ENCODE data around the gene ANXA8.
"Not testable (repeated sequence)": the region's sequence is repeated elsewhere in the genome, so short reads cannot be mapped to it uniquely, and the experiment has no call there.

Gene ANXA8

DNA sequence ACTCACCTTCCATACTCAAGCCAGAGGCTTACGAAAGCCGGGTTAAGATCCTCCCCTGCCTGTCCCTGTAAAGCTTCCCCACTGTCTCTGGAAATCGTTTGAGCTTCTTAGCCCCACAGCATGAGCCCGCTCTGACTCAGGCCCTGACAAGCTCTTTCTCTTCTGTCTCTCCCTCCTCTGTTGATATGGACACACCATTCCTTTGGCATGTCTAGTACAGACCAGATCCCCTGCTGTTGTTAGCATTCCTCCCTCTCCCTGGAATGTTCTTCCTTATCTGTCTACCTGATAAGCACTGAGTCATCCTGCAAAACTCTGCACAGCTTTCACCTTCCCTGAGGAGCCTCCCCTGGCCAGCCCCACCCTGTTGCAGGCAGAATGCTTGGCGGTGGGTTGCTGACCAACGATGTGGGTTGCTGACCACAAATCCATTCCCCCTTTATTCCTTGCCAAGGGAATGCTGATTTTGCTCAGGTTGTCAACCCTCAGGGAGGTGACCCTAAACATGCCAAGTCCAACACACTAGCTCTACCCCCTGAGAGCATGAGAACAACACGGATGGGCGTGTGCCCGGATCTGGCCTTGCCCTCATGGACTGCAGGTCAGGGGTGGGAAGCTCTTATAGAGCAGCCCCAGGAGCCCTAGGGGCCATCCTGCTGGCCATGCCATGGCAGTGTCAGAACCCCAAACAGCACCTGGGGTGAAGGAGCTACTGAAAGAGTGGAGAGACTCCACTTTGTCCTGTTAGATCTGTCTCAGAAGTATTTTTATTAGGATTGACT is 21.1 kb downstream of the ANXA8 start:
- not testable (repeated sequence) for DNase-seq (ENCODE audit: low read depth)

DNA sequence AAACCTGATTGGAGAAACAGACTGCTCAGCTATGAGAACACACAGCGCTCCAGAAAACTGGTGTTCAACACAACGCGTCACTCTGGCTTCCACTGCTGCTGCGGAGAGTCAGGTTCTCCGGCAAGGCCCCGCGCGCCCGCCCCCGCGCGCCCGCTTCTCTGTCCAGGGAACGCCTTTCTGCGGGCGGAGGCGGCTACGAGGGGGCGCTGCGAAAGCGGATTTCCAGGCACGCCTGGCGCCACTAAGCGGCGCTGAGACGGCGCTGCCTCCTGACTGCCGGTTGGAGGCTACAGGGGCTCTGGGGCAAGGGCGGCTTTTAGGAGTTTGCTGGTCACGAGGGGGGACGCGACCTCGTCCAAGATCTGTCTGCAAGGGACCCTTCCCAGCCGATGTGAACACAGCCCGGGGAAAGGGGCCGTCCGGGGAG is 22.6 kb downstream of the ANXA8 start:
- DNase-seq (ENCODE audit: low read depth) = not testable (repeated sequence)

GRCh38 chr10:47458466-47459154 is 25.3 kb downstream of the ANXA8 start:
- no peak for DNase-seq (ENCODE audit: low read depth)

GRCh38 chr10:47457826-47458225 is 26.1 kb downstream of the ANXA8 start:
- no peak for DNase-seq (ENCODE audit: low read depth)

- DNase-seq (ENCODE audit: low read depth) = no peak
Observed at GRCh38 chr10:47457528-47457820, 26.4 kb downstream of the ANXA8 start.

GRCh38 chr10:47456794-47457527 is 27.0 kb downstream of the ANXA8 start:
- DNase-seq (ENCODE audit: low read depth) = no peak

DNA sequence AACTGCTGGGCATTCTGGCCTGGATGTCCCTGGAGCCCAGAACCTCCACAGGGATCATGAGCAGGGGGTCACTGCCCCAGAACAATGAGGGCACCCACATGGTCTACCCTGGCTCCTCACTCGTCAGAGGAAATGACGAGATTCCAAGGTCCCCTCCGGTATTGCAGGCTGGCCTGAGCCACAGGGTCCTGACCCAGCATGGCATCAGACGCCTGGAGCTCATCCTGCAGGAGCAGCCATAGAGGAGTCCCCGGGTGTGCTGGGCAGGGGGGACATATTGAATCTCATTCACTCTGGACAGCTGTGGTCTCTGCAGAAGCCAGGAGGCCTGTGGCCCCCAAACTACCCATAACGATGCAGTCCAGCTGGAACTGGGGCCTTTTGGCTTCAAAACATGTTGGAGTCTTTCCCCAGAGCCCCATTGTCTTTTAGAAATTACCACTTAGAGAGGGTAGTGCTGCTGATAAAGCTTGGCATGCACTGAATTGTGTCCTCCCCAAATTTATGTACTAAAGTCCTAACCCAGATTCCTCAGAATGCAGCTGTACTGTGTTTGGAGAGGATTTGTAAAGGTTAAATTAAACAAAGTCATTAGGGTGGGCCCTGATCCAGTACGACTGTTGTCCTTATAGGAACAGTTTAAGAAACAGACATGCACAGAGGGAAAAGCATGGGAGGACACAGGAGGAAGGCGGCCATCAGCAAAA is 27.7 kb downstream of the ANXA8 start:
- no peak for DNase-seq (ENCODE audit: low read depth)

DNA sequence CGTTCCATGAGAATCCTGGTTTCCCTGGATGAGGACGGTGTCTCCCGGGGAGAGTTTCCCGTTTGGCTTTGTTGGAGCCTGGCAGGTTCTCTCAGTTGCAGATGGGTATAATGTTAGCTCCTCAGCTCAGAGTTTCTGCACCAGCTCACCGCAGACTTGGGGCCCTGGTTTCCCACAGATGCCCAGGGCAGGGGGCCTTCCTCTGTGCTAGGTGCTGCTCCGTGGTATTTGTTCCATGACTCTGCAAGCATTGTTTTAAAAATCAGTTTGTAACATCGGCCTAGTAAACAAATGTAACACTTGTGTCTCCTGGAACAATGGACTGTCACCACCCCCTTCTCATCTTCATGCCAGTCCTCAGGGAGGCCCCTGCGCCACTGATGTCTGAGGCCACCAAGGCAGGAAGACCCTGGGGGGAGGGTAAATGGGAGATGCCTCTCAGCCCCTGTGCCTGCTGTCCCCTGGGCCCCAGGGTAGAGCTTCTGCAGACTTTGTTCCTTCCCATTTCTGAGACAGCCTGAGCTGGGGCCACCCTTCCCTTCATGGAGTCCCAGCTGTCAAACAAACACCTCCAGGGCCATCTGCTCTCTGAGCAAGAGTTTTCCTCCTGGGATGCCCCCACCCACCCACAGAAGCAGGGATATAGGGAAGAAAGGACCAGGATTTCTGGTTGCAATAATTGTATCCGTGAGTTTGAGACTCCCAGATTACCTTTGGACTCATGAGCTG is 28.4 kb downstream of the ANXA8 start:
- not testable (repeated sequence) for DNase-seq (ENCODE audit: low read depth)

GRCh38 chr10:47454780-47455058 is 29.2 kb downstream of the ANXA8 start:
- DNase-seq (ENCODE audit: low read depth) = no peak

GRCh38 chr10:47454008-47454779 is 29.7 kb downstream of the ANXA8 start:
- DNase-seq (ENCODE audit: low read depth) = no peak

DNA sequence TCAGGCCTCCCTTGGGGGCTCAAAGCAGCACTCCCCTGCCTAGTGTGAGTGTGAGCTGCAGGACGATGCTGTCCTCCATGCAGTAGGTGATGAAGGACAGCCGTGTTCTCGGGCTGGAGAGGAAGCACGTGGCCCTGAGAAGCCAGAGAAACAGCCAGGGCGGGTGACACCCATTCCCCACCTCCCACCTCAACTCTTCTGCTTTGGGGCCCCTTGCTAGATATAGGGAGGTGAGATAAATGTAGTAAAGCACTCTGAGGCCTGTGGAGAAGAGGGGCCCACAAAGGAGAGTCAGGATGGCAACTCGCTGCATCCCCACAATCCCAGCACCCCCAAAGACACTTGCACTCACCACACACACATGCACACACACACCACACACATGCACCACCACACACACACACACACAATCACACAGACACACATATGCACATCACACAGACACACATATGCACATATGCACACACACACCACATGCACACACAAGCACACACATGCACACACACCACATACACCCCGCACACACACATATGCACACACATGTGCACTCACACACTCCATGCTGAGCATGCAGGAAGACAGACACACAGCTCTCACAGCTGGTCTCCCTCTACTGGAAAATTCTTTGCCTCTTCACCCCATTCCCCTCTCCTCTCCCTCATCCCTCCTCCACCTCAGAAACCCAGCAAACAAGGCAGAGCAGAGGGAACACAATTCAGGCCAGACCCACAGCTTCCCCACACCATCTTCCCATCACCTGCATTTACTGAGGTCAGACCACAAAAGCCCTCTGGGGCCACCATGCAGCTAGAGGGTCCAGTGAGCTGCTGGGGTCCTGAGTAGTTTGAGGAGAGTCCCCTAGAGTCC is 30.5 kb downstream of the ANXA8 start:
- no peak for DNase-seq (ENCODE audit: low read depth)

DNA sequence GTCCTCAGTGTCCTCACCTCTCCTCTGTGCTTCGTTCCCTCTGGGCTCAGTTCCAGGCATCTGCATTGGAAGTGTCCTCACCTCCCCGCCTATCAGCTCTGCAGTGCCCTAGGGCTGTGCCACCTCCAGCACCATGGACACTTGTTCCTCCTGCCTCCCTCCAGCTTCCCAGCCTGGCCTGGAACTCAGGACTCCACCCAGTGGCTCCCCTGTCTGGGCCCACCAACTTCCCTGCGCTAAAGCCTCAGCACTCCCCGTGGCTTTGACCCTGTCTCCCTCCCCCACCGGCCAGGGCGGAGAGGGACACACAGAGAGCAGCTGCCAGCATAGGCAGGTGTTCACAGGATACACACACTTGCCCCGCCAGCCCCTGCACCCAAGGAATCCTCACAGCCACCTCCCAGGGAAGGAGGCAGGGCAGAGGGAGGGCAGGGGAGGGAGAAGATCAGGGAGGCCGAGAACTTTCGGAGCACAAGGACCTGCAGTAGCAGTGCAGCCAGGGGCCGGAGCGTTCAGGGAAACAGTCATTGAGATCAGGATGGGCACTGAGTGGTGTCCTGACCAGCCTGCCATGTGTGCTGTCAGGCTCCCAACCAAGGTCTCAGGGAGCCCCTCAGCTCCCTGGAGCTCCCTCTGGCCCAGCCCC is 31.3 kb downstream of the ANXA8 start:
- no peak for DNase-seq (ENCODE audit: low read depth)

DNA sequence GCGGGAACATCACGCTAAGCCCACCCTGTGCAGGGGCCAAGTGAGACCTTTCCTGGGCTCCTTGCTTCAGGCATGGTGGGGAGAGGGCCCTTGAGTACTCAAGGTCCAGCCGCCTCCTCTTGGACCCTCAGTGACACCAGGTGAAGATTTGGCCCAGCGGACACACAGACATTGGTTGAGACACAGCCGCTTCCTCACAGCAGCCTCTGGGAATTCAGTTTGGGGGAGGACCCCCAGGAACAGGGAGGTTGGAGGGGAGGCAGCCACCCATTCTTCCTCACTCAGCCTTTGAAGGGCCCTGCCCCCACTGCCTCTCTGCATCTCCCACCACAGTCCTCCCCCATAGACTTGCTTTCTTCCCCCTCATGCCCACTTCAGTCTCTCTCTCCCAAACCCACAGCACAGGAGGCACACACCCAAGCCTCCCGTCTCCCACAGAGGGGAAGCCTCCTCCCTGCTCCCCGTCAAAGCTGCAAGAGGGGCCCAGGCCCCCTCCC is 31.9 kb downstream of the ANXA8 start:
- no peak for DNase-seq (ENCODE audit: low read depth)

DNA sequence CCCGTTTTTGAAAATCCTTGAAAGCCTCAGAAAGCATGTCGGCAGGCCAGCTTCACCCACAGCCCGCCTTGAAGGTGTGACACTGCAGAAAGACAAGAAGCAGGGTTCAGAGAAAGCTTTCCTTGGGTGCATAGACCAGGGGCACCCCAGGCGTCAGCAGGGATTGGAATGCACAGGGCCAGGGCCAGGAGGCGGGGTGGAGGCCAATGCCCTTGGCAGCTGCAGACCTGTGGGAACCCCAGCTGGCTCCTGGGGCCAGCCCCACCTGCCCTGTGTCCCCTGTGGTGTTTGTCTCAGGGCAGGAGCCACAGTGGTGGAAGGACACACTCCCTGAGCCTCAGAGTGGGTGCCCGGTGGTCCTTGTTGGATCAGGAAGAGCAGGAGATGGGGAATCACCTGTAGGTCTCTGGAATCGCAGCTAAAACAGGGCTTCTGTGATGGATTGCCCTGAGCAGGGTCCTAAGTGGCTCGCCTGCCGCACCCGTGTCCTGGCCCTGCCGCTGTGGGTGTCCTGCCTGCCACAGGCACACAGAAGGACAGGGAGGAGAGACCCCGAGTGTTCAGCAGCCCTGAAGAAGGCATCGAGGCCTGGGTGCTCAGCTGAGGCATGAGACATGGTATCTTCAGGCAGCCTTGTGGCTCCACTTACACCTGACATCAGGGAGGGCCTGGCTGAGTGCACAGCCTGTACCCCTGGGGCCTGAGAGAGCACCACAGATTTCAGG is 32.5 kb downstream of the ANXA8 start:
- DNase-seq (ENCODE audit: low read depth) = no peak

DNA sequence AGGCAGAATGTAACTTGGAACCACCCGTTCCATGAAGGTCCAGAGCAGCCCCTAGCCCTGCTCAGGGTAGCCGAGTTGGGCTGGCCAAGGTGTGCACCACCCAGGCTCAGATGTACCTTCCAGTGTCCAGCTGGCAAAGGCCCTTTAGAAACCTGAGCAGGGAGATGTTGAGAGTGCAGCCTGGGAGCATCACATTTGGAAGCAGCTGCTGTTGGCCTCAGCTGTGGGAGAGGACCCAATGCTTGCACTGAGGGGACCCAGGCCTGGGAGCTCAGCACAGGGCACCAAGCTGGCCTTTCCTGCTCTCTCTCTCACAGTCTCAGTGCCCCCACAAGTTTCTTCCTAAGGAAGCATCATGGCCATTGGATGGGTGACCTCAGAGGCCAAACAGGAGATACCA is 33.5 kb downstream of the ANXA8 start:
- DNase-seq (ENCODE audit: low read depth) = no peak

DNA sequence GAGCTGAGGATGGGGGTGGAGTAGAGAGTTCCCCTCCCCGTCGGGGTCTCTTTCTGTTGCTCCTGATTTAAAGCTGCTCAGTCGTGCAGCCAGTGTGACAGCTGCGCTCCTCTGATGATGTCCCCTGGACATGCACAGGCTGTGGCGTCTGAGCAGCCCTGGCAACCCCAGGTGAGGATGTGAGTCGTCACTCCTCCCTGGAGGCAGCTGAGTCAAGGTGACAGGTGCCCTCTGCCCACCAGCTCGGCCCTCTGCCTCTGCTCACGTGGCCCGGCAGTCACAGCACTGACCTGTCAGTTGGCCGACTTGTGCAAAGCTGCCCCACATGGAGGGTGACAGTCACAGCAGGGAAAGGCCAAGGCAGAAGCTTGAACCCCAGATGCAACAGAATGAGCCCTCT is 33.9 kb downstream of the ANXA8 start:
- DNase-seq (ENCODE audit: low read depth) = no peak

GRCh38 chr10:47449102-47449978 is 34.6 kb downstream of the ANXA8 start:
- DNase-seq (ENCODE audit: low read depth) = no peak

GRCh38 chr10:47447705-47448104 is 36.2 kb downstream of the ANXA8 start:
- DNase-seq (ENCODE audit: low read depth) = no peak
